Right atrium auricular region (tissue), 2 donors: ENCODE results near the gene SEMG2. TPM values are rescaled to one million over a fixed set of nuclear protein-coding genes. Genes with fewer than 3 reads are reported as not detected.

ENCODE experiments used
- DNase-seq: peaks from one replicate; pipeline ENCODE4 v3.0.0-alpha.2; 2019; ENCODE audit warnings: low spot score
- H3K27ac ChIP-seq, 2 donors: fragments of 200-600 bp; sonication (generic); 1 replicate in 1 of 2; 2 replicates in 1 of 2; pipeline ENCODE4 v1.5.1; 2016 to 2019
- H3K27me3 ChIP-seq, 2 donors: fragments of 200-600 bp; sonication (generic); one replicate each; pipeline versions ENCODE4 v1.5.1 to v1.6.0; 2017 to 2019
- H3K36me3 ChIP-seq: fragments of 200-600 bp; sonication (generic); one replicate; pipeline ENCODE4 v1.5.1; 2016
- H3K4me1 ChIP-seq, 2 donors: fragments of 200-600 bp; sonication (generic); one replicate each; pipeline versions ENCODE4 v1.5.1 to v1.6.0; 2017 to 2019
- H3K4me3 ChIP-seq, 2 donors: fragments of 200-600 bp; sonication (generic); 1 replicate in 1 of 2; 2 replicates in 1 of 2; pipeline ENCODE4 v1.5.1; 2017 to 2019; ENCODE audit warnings: mild to moderate bottlenecking in 1 of 2, moderate library complexity in 1 of 2
- H3K9me3 ChIP-seq, 2 donors: fragments of 200-600 bp; sonication (generic); one replicate each; pipeline ENCODE4 v1.5.1; 2019
- CTCF ChIP-seq, 2 donors: fragments of 200-600 bp; sonication (generic); IDR thresholded peaks; one replicate each; pipeline ENCODE4 v1.5.1; 2019; ENCODE audit warnings: antibody characterized with exemption in 2 of 2
- total RNA-seq, 2 donors: library from RNA; depleted of rRNA; stranded (reverse); fragments of >200 nt; gene quantifications; one replicate each; pipeline ENCODE4 v1.1.0, GENCODE V29; 2016

The SEMG2 gene
- total RNA-seq, 2 donors from 2014 or later = not detected

- Histone ChIP-seq H3K36me3 (no peaks in the 10 kb centered on the region), H3K9me3 (no peaks in the 10 kb centered on the region), H3K27ac (no peak overlapping the region), H3K4me1 (peaks cover 0 to 7% of the 10 kb centered on the region in 2 donors), H3K4me3 (no peak overlapping the region), H3K27me3 (no peaks in the 10 kb centered on the region)
- DNase-seq = no peak
- no peak for TF ChIP-seq CTCF (IDR thresholded peaks at IDR 0.05)
Measured at GRCh38 chr20:45258664-45259063, 37.5 kb downstream of the SEMG2 start.

GRCh38 chr20:45263556-45264266 is 42.5 kb downstream of the SEMG2 start:
- Histone ChIP-seq H3K27me3 (no peaks in the 10 kb centered on the region), H3K4me1 (no peaks in the 10 kb centered on the region), H3K27ac (no peak overlapping the region), H3K4me3 (no peak overlapping the region), H3K9me3 (no peaks in the 10 kb centered on the region), H3K36me3 (no peaks in the 10 kb centered on the region)
- no peak for TF ChIP-seq CTCF (IDR thresholded peaks at IDR 0.05)
- no peak for DNase-seq

GRCh38 chr20:45266977-45267376 is 45.8 kb downstream of the SEMG2 start:
- no peak for DNase-seq
- Histone ChIP-seq H3K36me3 (no peaks in the 10 kb centered on the region), H3K27ac (no peak overlapping the region), H3K9me3 (no peaks in the 10 kb centered on the region), H3K4me3 (no peak overlapping the region), H3K4me1 (no peaks in the 10 kb centered on the region), H3K27me3 (no peaks in the 10 kb centered on the region)
- TF ChIP-seq CTCF (IDR thresholded peaks at IDR 0.05) = no peak

- H3K4me1 ChIP-seq = no peaks in the 10 kb centered on the region
- H3K9me3 ChIP-seq = no peaks in the 10 kb centered on the region
- no peaks in the 10 kb centered on the region for H3K36me3 ChIP-seq
- H3K27ac ChIP-seq = no peak overlapping the region
- no peak for DNase-seq
- no peaks in the 10 kb centered on the region for H3K27me3 ChIP-seq
- no peak overlapping the region for H3K4me3 ChIP-seq
- TF ChIP-seq CTCF (IDR thresholded peaks at IDR 0.05) = no peak
Measured at GRCh38 chr20:45268531-45268930, 47.4 kb downstream of the SEMG2 start.

GRCh38 chr20:45269056-45269455 is 47.9 kb downstream of the SEMG2 start:
- no peaks in the 10 kb centered on the region for H3K27me3 ChIP-seq
- DNase-seq = no peak
- no peak overlapping the region for H3K4me3 ChIP-seq
- H3K36me3 ChIP-seq = no peaks in the 10 kb centered on the region
- TF ChIP-seq CTCF (IDR thresholded peaks at IDR 0.05) = no peak
- H3K4me1 ChIP-seq = no peaks in the 10 kb centered on the region
- H3K9me3 ChIP-seq = no peaks in the 10 kb centered on the region
- H3K27ac ChIP-seq = no peak overlapping the region

GRCh38 chr20:45269754-45270270 is 48.6 kb downstream of the SEMG2 start:
- H3K9me3 ChIP-seq = no peaks in the 10 kb centered on the region
- no peak overlapping the region for H3K27ac ChIP-seq
- DNase-seq = no peak
- no peak for TF ChIP-seq CTCF (IDR thresholded peaks at IDR 0.05)
- H3K4me1 ChIP-seq = no peaks in the 10 kb centered on the region
- H3K4me3 ChIP-seq = no peak overlapping the region
- no peaks in the 10 kb centered on the region for H3K36me3 ChIP-seq
- H3K27me3 ChIP-seq = no peaks in the 10 kb centered on the region
